HCT116 (cell line): ENCODE data around the gene PPP1R36. TPM values are rescaled to one million over a fixed set of nuclear protein-coding genes. Genes with fewer than 3 reads are reported as not detected.

Experiments used
- ATAC-seq: fragments of 200-7000 bp; cut with Tn5 transposase; 2 replicates; pipeline ENCODE4 v1.9.1; 2020; ENCODE audit warnings: mild to moderate bottlenecking, moderate library complexity
- BruUV-seq: library from RNA; stranded (reverse); fragments of 400-500 nt; replicated peaks from 2 replicates; lab custom pipeline; 2021; lab: Mats Ljungman, UMichigan
- CTCF ChIA-PET: fragments of 300-600 bp; sonication (Branson Sonifier 250); formaldehyde crosslinking; loops from one replicate; lab custom pipeline; 2021; ENCODE audit warnings: antibody characterized with exemption; lab: Charles Lee
- POLR2A ChIA-PET: fragments of 300-600, 350-600 bp; sonication (Branson Sonifier 250); formaldehyde crosslinking; loops from one replicate; lab custom pipeline; 2021; ENCODE audit warnings: antibody characterized with exemption; lab: Charles Lee
- RAD21 ChIA-PET, 2 experiments: fragments of 300-600 bp; sonication (Branson Sonifier 250); formaldehyde crosslinking; loops; one replicate each; lab custom pipeline; 2023; ENCODE audit warnings: low total read pairs in 2 of 2; ENCODE audit not compliant: uncharacterized antibody in 2 of 2, unreplicated experiment in 2 of 2, low non-redundant PET in 1 of 2; lab: Charles Lee
- DNase-seq: peaks from one replicate; pipeline ENCODE4 v3.0.0-alpha.2; 2010; ENCODE audit warnings: low read depth, low spot score
- H2AFZ ChIP-seq: fragments of 200-600 bp; shearing (Covaris generic), sonication (generic); 2 replicates; pipeline ENCODE4 v1.6.1; 2017; ENCODE audit warnings: low read depth, mixed run types, mixed read lengths, antibody characterized with exemption, low read length; ENCODE audit not compliant: poor library complexity, severe bottlenecking
- H3K27ac ChIP-seq: 2 replicates; pipeline ENCODE4 v1.5.1; 2012; ENCODE audit warnings: low read depth, low read length
- H3K27me3 ChIP-seq: fragments of 200-600 bp; sonication (generic); 2 replicates; pipeline ENCODE4 v1.6.1; 2016; ENCODE audit warnings: mixed run types, low read length, mixed read lengths; ENCODE audit not compliant: insufficient read depth
- H3K36me3 ChIP-seq, 2 experiments: fragments of 200-500 bp in 1 of 2; fragments of 200-600 bp in 1 of 2; sonication (Bioruptor generic) in 1 of 2; sonication (generic) in 1 of 2; 2 replicates each; pipeline versions ENCODE4 v1.5.1 to v1.6.1; 2014 to 2016; ENCODE audit warnings: low read length in 2 of 2, inconsistent platforms in 1 of 2, mixed read lengths in 1 of 2, mixed run types in 1 of 2; ENCODE audit not compliant: insufficient read depth in 2 of 2, control insufficient read depth in 1 of 2
- H3K4me1 ChIP-seq, 2 experiments: fragments of 200-600 bp in 1 of 2; sonication (generic) in 1 of 2; 2 replicates each; pipeline versions ENCODE4 v1.5.1 to v1.6.1; 2012 to 2017; ENCODE audit warnings: low read length in 2 of 2, inconsistent platforms in 1 of 2, mild to moderate bottlenecking in 1 of 2, mixed read lengths in 1 of 2, mixed run types in 1 of 2, moderate library complexity in 1 of 2; ENCODE audit not compliant: insufficient read depth in 2 of 2, control insufficient read depth in 1 of 2
- H3K4me2 ChIP-seq: fragments of 200-600 bp; sonication (generic); 2 replicates; pipeline ENCODE4 v1.6.1; 2017; ENCODE audit warnings: mixed run types, low read length, mixed read lengths
- H3K4me3 ChIP-seq, 2 experiments: fragments of 200-600 bp in 1 of 2; sonication (generic) in 1 of 2; replicated peaks in 1 of 2; 2 replicates each; pipeline ENCODE4 v1.5.1; 2011 to 2016; ENCODE audit warnings: low read length in 2 of 2, control low read depth in 1 of 2, low read depth in 1 of 2, mild to moderate bottlenecking in 1 of 2, mixed read lengths in 1 of 2, mixed run types in 1 of 2
- H3K79me2 ChIP-seq: fragments of 200-600 bp; sonication (generic); 2 replicates; pipeline ENCODE4 v1.6.1; 2017; ENCODE audit warnings: mild to moderate bottlenecking, mixed run types, low read length, moderate library complexity, mixed read lengths; ENCODE audit not compliant: insufficient read depth
- H3K9ac ChIP-seq: fragments of 200-600 bp; sonication (generic); 2 replicates; pipeline ENCODE4 v1.6.1; 2016; ENCODE audit warnings: low read length, mixed read lengths
- H3K9me2 ChIP-seq: fragments of 200-600 bp; sonication (generic), shearing (Covaris generic); 2 replicates; pipeline ENCODE4 v1.6.1; 2017; ENCODE audit warnings: mixed run types, mild to moderate bottlenecking, moderate library complexity; ENCODE audit not compliant: insufficient read depth
- H3K9me3 ChIP-seq, 2 experiments: fragments of 200-500 bp in 1 of 2; fragments of 200-600 bp in 1 of 2; sonication (Bioruptor generic) in 1 of 2; sonication (generic) in 1 of 2; 2 replicates each; pipeline ENCODE4 v1.6.1; 2014 to 2017; ENCODE audit warnings: low read length in 2 of 2, mixed read lengths in 2 of 2, inconsistent platforms in 1 of 2, low read depth in 1 of 2, mild to moderate bottlenecking in 1 of 2, mixed run types in 1 of 2, moderate library complexity in 1 of 2; ENCODE audit not compliant: control insufficient read depth in 1 of 2, insufficient read depth in 1 of 2
- H4K20me1 ChIP-seq: fragments of 200-600 bp; sonication (generic), shearing (Covaris generic); 2 replicates; pipeline ENCODE4 v1.6.1; 2017; ENCODE audit warnings: mixed run types, mild to moderate bottlenecking, moderate library complexity; ENCODE audit not compliant: insufficient read depth
- ATF3 ChIP-seq: IDR thresholded peaks from 2 replicates; pipeline ENCODE4 v1.6.1; 2012
- CBX3 ChIP-seq: IDR thresholded peaks from 2 replicates; pipeline ENCODE4 v1.6.1; 2012; ENCODE audit warnings: low read depth
- CEBPB ChIP-seq: IDR thresholded peaks from 2 replicates; pipeline ENCODE4 v1.6.1; 2012; ENCODE audit warnings: low read depth
- EGR1 ChIP-seq: IDR thresholded peaks from 2 replicates; pipeline ENCODE4 v1.6.1; 2012; ENCODE audit warnings: low read depth
- EZH2 ChIP-seq: fragments of 200-600 bp; sonication (generic); IDR thresholded peaks from 2 replicates; pipeline ENCODE4 v1.6.1; 2017; ENCODE audit warnings: antibody characterized with exemption, mixed run types
- JUND ChIP-seq: IDR thresholded peaks from 2 replicates; pipeline ENCODE4 v1.6.1; 2012
- MAX ChIP-seq: IDR thresholded peaks from 2 replicates; pipeline ENCODE4 v1.6.1; 2012
- POLR2AphosphoS5 ChIP-seq: IDR thresholded peaks from 2 replicates; pipeline ENCODE4 v1.6.1; 2011; ENCODE audit warnings: mild to moderate bottlenecking, low read depth, low read length, moderate library complexity
- RAD21 ChIP-seq: IDR thresholded peaks from 2 replicates; pipeline ENCODE4 v1.6.1; 2012; ENCODE audit warnings: low read depth, mild to moderate bottlenecking
- REST ChIP-seq: IDR thresholded peaks from 2 replicates; pipeline ENCODE4 v1.6.1; 2012; ENCODE audit warnings: low read depth
- SIN3A ChIP-seq: IDR thresholded peaks from 2 replicates; pipeline ENCODE4 v1.6.1; 2012; ENCODE audit warnings: low read depth
- SP1 ChIP-seq: IDR thresholded peaks from 2 replicates; pipeline ENCODE4 v1.6.1; 2012; ENCODE audit warnings: low read depth
- YY1 ChIP-seq: IDR thresholded peaks from 2 replicates; pipeline ENCODE4 v1.6.1; 2011; ENCODE audit warnings: low read length, low read depth, moderate library complexity, mild to moderate bottlenecking; ENCODE audit not compliant: insufficient replicate concordance; ENCODE audit errors: extremely low read depth
- ZFX ChIP-seq: fragments of 450-650 bp; IDR thresholded peaks from 2 replicates; pipeline ENCODE4 v1.6.1; 2017
- ZNF274 ChIP-seq: fragments of 200-500 bp; sonication (Bioruptor generic); IDR thresholded peaks from 2 replicates; pipeline ENCODE4 v1.6.1; 2014; ENCODE audit warnings: mild to moderate bottlenecking, low read depth, low read length, inconsistent platforms
- intact Hi-C: fragments of 100-400 bp; cut with micrococcal nuclease; formaldehyde crosslinking; loops from 2 replicates; pipeline ENCODE4 v1.10.0; 2022
- total RNA-seq: library from RNA; stranded (reverse); gene quantifications from one replicate; pipeline ENCODE4 v1.2.1, GENCODE V29; 2021; ENCODE audit not compliant: unreplicated experiment

PPP1R36 gene
- total RNA-seq, 1 experiment from 2014 or later = 0.47 TPM

GRCh38 chr14:64577211-64577610 is 27.4 kb downstream of the PPP1R36 start:
- Histone ChIP-seq H3K36me3 (no peaks in the 10 kb centered on the region), H3K4me2 (no peak overlapping the region), H3K79me2 (no peaks in the 10 kb centered on the region), H3K9me2 (no peaks in the 10 kb centered on the region), H2AFZ (no peak overlapping the region), H3K27ac (no peak overlapping the region), H3K9me3 (no peaks in the 10 kb centered on the region), H3K9ac (no peak overlapping the region), H3K4me1 (peaks cover 0 to 7% of the 10 kb centered on the region in 2 experiments; a peak in 1 of 4 replicates), H3K4me3 (no peak overlapping the region), H3K27me3 (no peaks in the 10 kb centered on the region), H4K20me1 (no peaks in the 10 kb centered on the region)
- intact Hi-C loops = no loop called here
- BruUV-seq = no TSS peak
- DNase-seq (no peak), ATAC-seq (no peak)
- POLR2A ChIA-PET = no interaction called here
- CTCF ChIA-PET = interaction anchor here (0.6 to 1.0 kb wide), 2 partner anchors 9 to 55 kb away, joined by 3 read pairs; no protein-coding TSS in a partner anchor
- TF ChIP-seq EGR1 (no peak), ATF3 (no peak), CBX3 (no peak), EZH2 (no peak), YY1 (no peak), ZFX (no peak), RAD21 (no peak), CEBPB (no peak), ZNF274 (no peak), SIN3A (no peak), SP1 (no peak), POLR2AphosphoS5 (no peak), JUND (no peak), MAX (no peak), REST (no peak)
- RAD21 ChIA-PET = no interaction called here
